Measurements from ENCODE around the gene CNTN1.

GRCh38 chr12:41049033-41049432, 356.8 kb downstream of the CNTN1 start:
- TF ChIP-seq GATA3 (IDR thresholded peaks at IDR 0.05; ENCODE audit: low read depth, low read length) (no peak), GATA2 (IDR thresholded peaks at IDR 0.05; ENCODE audit: low read depth, low read length) (no peak)

Data from SH-SY5Y (cell line).